Body of pancreas (tissue), 4 donors: ENCODE data around the gene URM1.

Source experiments
- POLR2A ChIP-seq, 3 donors: fragments of 450-650 bp; IDR thresholded peaks; one replicate each; pipeline ENCODE4 v1.6.1; 2016; ENCODE audit warnings: antibody characterized with exemption in 3 of 3, mild to moderate bottlenecking in 2 of 3
- TF ChIP-seq, protein P1 (sequence below), 7 experiments: fragments of 450-650 bp in 4 of 7; fragments of 200-600 bp in 3 of 7; sonication (generic) in 3 of 7; IDR thresholded peaks; one replicate each; pipeline ENCODE4 v1.5.1; 2016 to 2019; ENCODE audit warnings: antibody characterized with exemption in 7 of 7

DNA sequence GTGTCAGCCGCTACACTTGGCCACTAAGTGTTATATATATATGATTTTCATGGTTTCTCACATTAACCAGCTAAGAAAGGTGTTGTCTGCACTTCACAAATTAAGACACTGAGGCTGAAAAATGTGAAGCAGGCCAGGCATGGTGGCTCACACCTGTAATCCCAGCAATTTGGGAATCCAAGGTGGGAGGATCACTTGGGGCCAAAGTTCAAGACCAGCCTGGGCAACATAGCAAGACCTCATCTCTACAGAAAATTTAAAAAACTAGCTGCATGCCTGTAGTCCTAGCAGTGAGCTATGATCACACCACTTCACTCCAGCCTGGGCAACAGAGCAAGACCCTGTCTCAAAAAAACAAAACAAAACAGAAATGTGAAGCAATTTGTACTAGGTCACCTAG, 46.8 kb upstream of the URM1 start:
- TF ChIP-seq, protein P1, sequence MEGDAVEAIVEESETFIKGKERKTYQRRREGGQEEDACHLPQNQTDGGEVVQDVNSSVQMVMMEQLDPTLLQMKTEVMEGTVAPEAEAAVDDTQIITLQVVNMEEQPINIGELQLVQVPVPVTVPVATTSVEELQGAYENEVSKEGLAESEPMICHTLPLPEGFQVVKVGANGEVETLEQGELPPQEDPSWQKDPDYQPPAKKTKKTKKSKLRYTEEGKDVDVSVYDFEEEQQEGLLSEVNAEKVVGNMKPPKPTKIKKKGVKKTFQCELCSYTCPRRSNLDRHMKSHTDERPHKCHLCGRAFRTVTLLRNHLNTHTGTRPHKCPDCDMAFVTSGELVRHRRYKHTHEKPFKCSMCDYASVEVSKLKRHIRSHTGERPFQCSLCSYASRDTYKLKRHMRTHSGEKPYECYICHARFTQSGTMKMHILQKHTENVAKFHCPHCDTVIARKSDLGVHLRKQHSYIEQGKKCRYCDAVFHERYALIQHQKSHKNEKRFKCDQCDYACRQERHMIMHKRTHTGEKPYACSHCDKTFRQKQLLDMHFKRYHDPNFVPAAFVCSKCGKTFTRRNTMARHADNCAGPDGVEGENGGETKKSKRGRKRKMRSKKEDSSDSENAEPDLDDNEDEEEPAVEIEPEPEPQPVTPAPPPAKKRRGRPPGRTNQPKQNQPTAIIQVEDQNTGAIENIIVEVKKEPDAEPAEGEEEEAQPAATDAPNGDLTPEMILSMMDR (IDR thresholded peaks at IDR 0.05), result no peak
- no peak for TF ChIP-seq POLR2A (IDR thresholded peaks at IDR 0.05)
